Measurements from ENCODE around the gene KDM8.
"Not testable (repeated sequence)": the region's sequence is repeated elsewhere in the genome, so short reads cannot be mapped to it uniquely, and the experiment has no call there.

Gene KDM8

GRCh38 chr16:27207121-27207520 lies 3.8 kb downstream of the KDM8 start:
- not testable (repeated sequence) for H3K9ac ChIP-seq (ENCODE audit: low read length); H3K4ac ChIP-seq (ENCODE audit: low read depth, low read length)
- whole genome bisulfite sequencing (ENCODE audit: extremely low coverage, insufficient coverage, insufficient read length) = no CpG with 5 or more reads among the region's 10 CpGs

GRCh38 chr16:27208081-27208680 lies 4.9 kb downstream of the KDM8 start:
- H3K18ac ChIP-seq (ENCODE audit: low read length) = no peak overlapping the region
- H4K8ac ChIP-seq (ENCODE audit: low read depth, low read length) = no peak overlapping the region
- H3K27ac ChIP-seq (ENCODE audit: low read depth, low read length) = no peak overlapping the region
- H3K14ac ChIP-seq (ENCODE audit: low read length) = no peak overlapping the region
- peaks cover 9 to 10% of the 10 kb centered on the region in 2 experiments for H3K36me3 ChIP-seq (ENCODE audit: control insufficient read depth in 1 of 2, insufficient read depth in 2 of 2, low read length in 2 of 2)
- H3K79me2 ChIP-seq (ENCODE audit: control insufficient read depth, insufficient read depth, low read length, poor library complexity) = peaks cover 6% of the 10 kb centered on the region
- no peak overlapping the region for H4K91ac ChIP-seq (ENCODE audit: low read depth, low read length)
- H2BK12ac ChIP-seq (ENCODE audit: low read length) = no peak overlapping the region
- H2AFZ ChIP-seq (ENCODE audit: insufficient read depth, low read length, poor library complexity) = no peak overlapping the region
- no peak overlapping the region for H2AK5ac ChIP-seq (ENCODE audit: low read length)
- H3K4me3 ChIP-seq (ENCODE audit: low read depth, low read length) = no peak overlapping the region
- H2BK5ac ChIP-seq (ENCODE audit: low read depth, low read length, poor library complexity) = no peak overlapping the region
- DNase-seq = no peak
- no peak overlapping the region for H3K4me2 ChIP-seq (ENCODE audit: low read length)
- no CpG with 5 or more reads among the region's 8 CpGs for WGBS (ENCODE audit: extremely low coverage, insufficient coverage, insufficient read length)
- H3K79me1 ChIP-seq (ENCODE audit: low read length) = peaks cover 6% of the 10 kb centered on the region
- no peak overlapping the region for H3K9ac ChIP-seq (ENCODE audit: low read length)
- H3K4me1 ChIP-seq (ENCODE audit: control insufficient read depth in 1 of 2, insufficient read depth in 2 of 2, low read length in 2 of 2) = peaks cover 0 to 8% of the 10 kb centered on the region in 2 experiments
- H3K9me3 ChIP-seq (ENCODE audit: insufficient read depth, low read depth, low read length) = no peaks in the 10 kb centered on the region
- no peak overlapping the region for H4K12ac ChIP-seq (ENCODE audit: low read depth, low read length)
- H2BK120ac ChIP-seq (ENCODE audit: insufficient read depth, low read length, poor library complexity) = no peak overlapping the region
- no peaks in the 10 kb centered on the region for H3K27me3 ChIP-seq (ENCODE audit: insufficient read depth, low read length)
- no peak overlapping the region for H3K23ac ChIP-seq (ENCODE audit: low read length)
- H3K4ac ChIP-seq (ENCODE audit: low read depth, low read length) = no peak overlapping the region

More at GRCh38 chr16:27207121-27207520, 3.8 kb downstream of the KDM8 start:
- H3K4me3 ChIP-seq (ENCODE audit: low read depth, low read length); H2BK12ac ChIP-seq (ENCODE audit: low read length); H3K79me1 ChIP-seq (ENCODE audit: low read length); H3K14ac ChIP-seq (ENCODE audit: low read length); H3K79me2 ChIP-seq (ENCODE audit: control insufficient read depth, insufficient read depth, low read length, poor library complexity); DNase-seq; H4K91ac ChIP-seq (ENCODE audit: low read depth, low read length); H2AFZ ChIP-seq (ENCODE audit: insufficient read depth, low read length, poor library complexity); H3K18ac ChIP-seq (ENCODE audit: low read length); H3K27me3 ChIP-seq (ENCODE audit: insufficient read depth, low read length); H3K27ac ChIP-seq (ENCODE audit: low read depth, low read length); H3K9me3 ChIP-seq (ENCODE audit: insufficient read depth, low read depth, low read length); H2BK120ac ChIP-seq (ENCODE audit: insufficient read depth, low read length, poor library complexity); H4K8ac ChIP-seq (ENCODE audit: low read depth, low read length); H2BK5ac ChIP-seq (ENCODE audit: low read depth, low read length, poor library complexity); H2AK5ac ChIP-seq (ENCODE audit: low read length); H3K23ac ChIP-seq (ENCODE audit: low read length); H4K12ac ChIP-seq (ENCODE audit: low read depth, low read length); H3K4me2 ChIP-seq (ENCODE audit: low read length): not testable (repeated sequence)
- peaks cover 9 to 10% of the 10 kb centered on the region in 2 experiments for H3K36me3 ChIP-seq (ENCODE audit: control insufficient read depth in 1 of 2, insufficient read depth in 2 of 2, low read length in 2 of 2)
- H3K4me1 ChIP-seq (ENCODE audit: control insufficient read depth in 1 of 2, insufficient read depth in 2 of 2, low read length in 2 of 2) = peaks cover 3 to 12% of the 10 kb centered on the region in 2 experiments

- Histone ChIP-seq H3K79me2 (ENCODE audit: control insufficient read depth, insufficient read depth, low read length, poor library complexity) (peaks cover 4% of the 10 kb centered on the region), H3K23ac (ENCODE audit: low read length) (no peak overlapping the region), H3K14ac (ENCODE audit: low read length) (no peak overlapping the region), H3K4ac (ENCODE audit: low read depth, low read length) (no peak overlapping the region), H3K4me3 (ENCODE audit: low read depth, low read length) (no peak overlapping the region), H3K27ac (ENCODE audit: low read depth, low read length) (no peak overlapping the region), H2BK12ac (ENCODE audit: low read length) (no peak overlapping the region), H2AK5ac (ENCODE audit: low read length) (no peak overlapping the region), H3K18ac (ENCODE audit: low read length) (no peak overlapping the region), H2AFZ (ENCODE audit: insufficient read depth, low read length, poor library complexity) (no peak overlapping the region), H2BK120ac (ENCODE audit: insufficient read depth, low read length, poor library complexity) (no peak overlapping the region), H3K36me3 (ENCODE audit: control insufficient read depth in 1 of 2, insufficient read depth in 2 of 2, low read length in 2 of 2) (peaks cover 9 to 10% of the 10 kb centered on the region in 2 experiments), H3K9me3 (ENCODE audit: insufficient read depth, low read depth, low read length) (no peaks in the 10 kb centered on the region), H3K4me2 (ENCODE audit: low read length) (no peak overlapping the region), H3K4me1 (ENCODE audit: control insufficient read depth in 1 of 2, insufficient read depth in 2 of 2, low read length in 2 of 2) (peaks cover 0 to 8% of the 10 kb centered on the region in 2 experiments), H3K79me1 (ENCODE audit: low read length) (peaks cover 4% of the 10 kb centered on the region), H3K27me3 (ENCODE audit: insufficient read depth, low read length) (no peaks in the 10 kb centered on the region), H2BK5ac (ENCODE audit: low read depth, low read length, poor library complexity) (no peak overlapping the region), H4K91ac (ENCODE audit: low read depth, low read length) (no peak overlapping the region), H4K8ac (ENCODE audit: low read depth, low read length) (no peak overlapping the region), H4K12ac (ENCODE audit: low read depth, low read length) (no peak overlapping the region), H3K9ac (ENCODE audit: low read length) (no peak overlapping the region)
- WGBS (ENCODE audit: extremely low coverage, insufficient coverage, insufficient read length) = no CpG with 5 or more reads among the region's 3 CpGs
- no peak for DNase-seq
Observed at GRCh38 chr16:27208796-27209195, 5.5 kb downstream of the KDM8 start.

GRCh38 chr16:27209591-27209990 lies 6.3 kb downstream of the KDM8 start:
- no peak overlapping the region for H3K9ac ChIP-seq (ENCODE audit: low read length)
- no CpG with 5 or more reads among the region's 8 CpGs for WGBS (ENCODE audit: extremely low coverage, insufficient coverage, insufficient read length)
- no peaks in the 10 kb centered on the region for H3K27me3 ChIP-seq (ENCODE audit: insufficient read depth, low read length)
- peaks cover 0 to 2% of the 10 kb centered on the region in 2 experiments for H3K4me1 ChIP-seq (ENCODE audit: control insufficient read depth in 1 of 2, insufficient read depth in 2 of 2, low read length in 2 of 2)
- H3K23ac ChIP-seq (ENCODE audit: low read length) = no peak overlapping the region
- H2BK120ac ChIP-seq (ENCODE audit: insufficient read depth, low read length, poor library complexity) = no peak overlapping the region
- no peak overlapping the region for H2AFZ ChIP-seq (ENCODE audit: insufficient read depth, low read length, poor library complexity)
- H3K4me3 ChIP-seq (ENCODE audit: low read depth, low read length) = no peak overlapping the region
- no peak overlapping the region for H3K4me2 ChIP-seq (ENCODE audit: low read length)
- H3K79me2 ChIP-seq (ENCODE audit: control insufficient read depth, insufficient read depth, low read length, poor library complexity) = no peaks in the 10 kb centered on the region
- no peak overlapping the region for H4K12ac ChIP-seq (ENCODE audit: low read depth, low read length)
- DNase-seq = no peak
- H3K79me1 ChIP-seq (ENCODE audit: low read length) = no peaks in the 10 kb centered on the region
- peaks cover 10 to 11% of the 10 kb centered on the region in 2 experiments for H3K36me3 ChIP-seq (ENCODE audit: control insufficient read depth in 1 of 2, insufficient read depth in 2 of 2, low read length in 2 of 2)
- H4K91ac ChIP-seq (ENCODE audit: low read depth, low read length) = no peak overlapping the region
- H2AK5ac ChIP-seq (ENCODE audit: low read length) = no peak overlapping the region
- no peak overlapping the region for H3K27ac ChIP-seq (ENCODE audit: low read depth, low read length)
- no peak overlapping the region for H2BK12ac ChIP-seq (ENCODE audit: low read length)
- H4K8ac ChIP-seq (ENCODE audit: low read depth, low read length) = no peak overlapping the region
- no peak overlapping the region for H2BK5ac ChIP-seq (ENCODE audit: low read depth, low read length, poor library complexity)
- H3K18ac ChIP-seq (ENCODE audit: low read length) = no peak overlapping the region
- H3K9me3 ChIP-seq (ENCODE audit: insufficient read depth, low read depth, low read length) = no peaks in the 10 kb centered on the region
- no peak overlapping the region for H3K4ac ChIP-seq (ENCODE audit: low read depth, low read length)
- H3K14ac ChIP-seq (ENCODE audit: low read length) = no peak overlapping the region
